Activated naive CD4-positive, alpha-beta T cell (primary cell): Measurements from ENCODE around the gene NARF.
A peak's percentile ranks its signal among the peaks of the same experiment; 100 is the strongest.
"Not testable (repeated sequence)": the region's sequence is repeated elsewhere in the genome, so short reads cannot be mapped to it uniquely, and the experiment has no call there.

ENCODE experiments used
- DNase-seq, 4 experiments: peaks; one replicate each; lab custom pipeline; 2025; lab: John Stamatoyannopoulos, UW

NARF gene

GRCh38 chr17:82446124-82446523 lies 12.4 kb upstream of the NARF start:
- DNase-seq = no peak

DNA sequence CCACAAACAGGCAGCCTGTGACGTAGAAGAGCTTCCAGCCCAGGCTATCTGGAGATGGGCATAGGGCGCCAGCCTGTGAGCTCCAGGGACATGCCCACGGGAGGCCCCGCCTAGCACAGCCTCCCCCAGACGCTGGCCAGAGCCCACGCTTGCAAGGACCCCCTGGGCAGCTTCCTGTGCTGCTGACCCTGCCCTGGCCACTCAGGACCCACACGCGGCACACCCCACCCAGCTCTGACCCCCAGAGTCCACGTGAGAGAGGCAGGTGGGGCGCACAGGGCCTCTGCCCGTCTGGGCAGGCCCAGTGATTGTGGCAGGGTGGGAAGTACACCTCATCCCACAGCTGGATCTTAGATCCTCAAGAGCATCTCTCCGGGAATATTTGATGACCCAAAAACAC lies 11.9 kb upstream of the NARF start:
- DNase-seq = no peak

- DNase-seq = no peak
These were observed 10.7 kb upstream of the NARF start for GRCh38 chr17:82447876-82448275.

- DNase-seq = peak in 3 of 4 experiments; percentile 42 to 64 (median 58)
These were observed 9.2 kb upstream of the NARF start for GRCh38 chr17:82449131-82449882.

DNA sequence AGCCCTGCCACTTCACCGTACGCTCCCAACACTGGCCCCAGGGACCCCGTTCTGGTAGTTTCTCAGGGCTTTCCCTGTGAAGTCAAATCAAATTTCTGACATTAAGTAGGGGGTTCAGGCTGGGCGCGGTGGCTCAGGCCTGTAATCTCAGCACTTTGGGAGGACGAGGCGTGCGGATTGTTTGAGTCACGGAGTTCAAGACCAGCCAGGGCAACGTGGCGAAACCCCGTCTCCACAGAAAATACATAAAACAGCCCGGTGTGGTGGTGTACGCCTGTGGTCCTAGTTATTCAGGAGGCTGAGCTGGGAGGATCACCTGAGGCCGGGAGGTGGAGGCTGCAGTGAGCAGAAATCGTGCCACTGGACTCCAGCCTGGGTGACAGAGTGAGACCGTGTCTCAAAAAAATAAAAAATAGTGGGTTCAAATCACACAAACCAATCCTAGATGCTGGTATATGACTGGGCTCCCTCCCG lies 8.6 kb upstream of the NARF start:
- DNase-seq = peak in 2 of 4 experiments; percentile 29 to 46

GRCh38 chr17:82450357-82451106 lies 8.0 kb upstream of the NARF start, which contains the start of gene CYBC1:
TSS of gene CYBC1 (minus strand) at chr17:82450752. CDS start at chr17:82449254, 1,498 bp downstream.
- DNase-seq = peak; percentile 81 to 97 (median 91)

- no peak for DNase-seq
These were observed 6.4 kb upstream of the NARF start for GRCh38 chr17:82452162-82452561.

DNA sequence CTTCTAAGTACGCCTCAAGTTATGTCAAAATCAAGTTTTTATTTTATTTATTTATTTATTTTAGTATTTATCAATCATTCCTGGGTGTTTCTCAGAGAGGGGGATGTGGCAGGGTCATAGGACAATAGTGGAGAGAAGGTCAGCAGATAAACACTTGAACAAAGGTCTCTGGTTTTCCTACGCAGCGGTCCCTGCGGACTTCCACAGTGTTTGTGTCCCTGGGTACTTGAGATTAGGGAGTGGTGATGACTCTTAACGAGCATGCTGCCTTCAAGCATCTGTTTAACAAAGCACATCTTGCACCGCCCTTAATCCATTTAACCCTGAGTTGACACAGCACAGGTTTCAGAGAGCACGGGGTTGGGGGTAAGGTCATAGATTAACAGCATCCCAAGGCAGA lies 5.4 kb upstream of the NARF start:
- DNase-seq = not testable (repeated sequence)

GRCh38 chr17:82453706-82454105 lies 4.8 kb upstream of the NARF start:
- not testable (repeated sequence) for DNase-seq

DNA sequence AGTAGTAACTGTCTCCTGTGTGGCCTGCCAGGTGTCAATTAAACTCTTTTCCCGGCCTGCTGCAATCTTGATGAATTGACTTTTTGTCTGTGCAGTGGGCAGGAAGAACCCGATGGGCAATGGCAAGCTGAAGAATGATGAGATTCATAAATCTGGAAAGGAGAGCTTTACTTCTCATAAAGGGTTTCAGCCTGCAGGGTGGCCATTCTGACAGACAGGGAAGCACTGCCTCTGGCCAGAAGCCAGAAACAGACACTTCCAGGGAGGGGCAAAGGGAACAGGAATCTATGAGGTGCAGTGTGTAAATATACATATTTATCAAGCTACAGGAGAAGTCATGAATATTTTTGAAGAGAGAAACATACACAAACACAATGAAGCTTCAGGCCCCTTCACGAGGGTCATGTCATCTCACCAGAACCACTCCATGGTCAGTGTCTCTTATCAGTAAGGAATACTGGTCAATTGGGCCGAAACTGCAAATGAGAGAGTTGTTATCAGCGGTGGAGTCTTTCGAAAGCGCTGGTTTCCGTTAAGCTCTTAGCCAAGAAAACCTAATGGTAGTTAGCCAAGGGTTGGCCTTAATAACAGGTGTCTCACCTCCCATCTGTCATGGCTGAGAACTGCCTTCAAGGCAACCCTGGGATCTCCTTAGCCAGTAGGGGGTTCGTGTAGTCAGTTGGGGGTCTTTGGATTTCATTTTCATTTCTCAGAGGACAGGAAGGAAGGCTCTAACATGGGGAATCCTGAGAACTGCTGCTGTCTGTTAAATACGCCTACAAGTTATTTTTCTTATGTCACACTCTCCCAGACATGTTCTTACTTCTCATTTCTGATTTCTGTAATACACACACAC lies 1.2 kb upstream of the NARF start:
- no peak for DNase-seq

DNA sequence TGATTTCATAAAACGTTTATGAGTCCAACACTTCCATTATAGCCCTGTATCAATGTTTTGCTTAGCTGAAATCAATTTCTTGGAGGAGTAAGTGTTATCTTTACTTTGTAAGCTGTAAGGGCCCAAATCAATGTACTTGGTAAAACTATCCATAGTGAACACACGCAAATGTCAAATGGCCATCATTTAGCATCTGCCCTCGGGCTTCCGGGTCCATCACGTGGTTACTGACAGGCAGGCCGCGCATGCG lies 687 bp upstream of the NARF start:
- DNase-seq = no peak

DNA sequence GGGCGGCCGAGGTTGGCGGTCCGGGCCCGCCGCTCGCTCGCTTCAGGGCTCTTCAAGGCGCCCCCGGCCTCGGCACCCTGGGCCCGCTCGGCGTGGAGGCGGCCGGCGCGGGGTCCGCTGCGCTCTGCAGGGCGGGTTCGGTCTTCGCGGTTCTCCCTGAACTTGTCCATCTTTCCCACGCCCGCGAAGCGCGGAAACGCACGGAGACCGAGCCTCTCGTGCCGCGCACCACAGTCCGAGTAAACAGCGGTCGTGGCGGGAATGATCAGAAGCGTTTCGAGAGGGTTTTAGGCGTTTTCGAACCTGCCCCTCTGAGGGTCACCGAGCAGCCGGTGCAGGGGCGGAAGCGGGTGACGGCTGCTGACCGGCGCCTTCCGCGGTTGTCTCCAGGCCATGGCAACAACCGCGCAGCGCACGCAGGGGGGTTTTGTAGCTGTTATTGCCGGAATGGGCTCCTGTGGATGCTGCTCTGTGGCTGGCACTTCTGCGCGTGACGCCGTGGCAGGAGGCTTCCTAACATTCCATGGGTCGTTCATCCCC lies 414 bp downstream of the NARF start:
- DNase-seq = no peak

DNA sequence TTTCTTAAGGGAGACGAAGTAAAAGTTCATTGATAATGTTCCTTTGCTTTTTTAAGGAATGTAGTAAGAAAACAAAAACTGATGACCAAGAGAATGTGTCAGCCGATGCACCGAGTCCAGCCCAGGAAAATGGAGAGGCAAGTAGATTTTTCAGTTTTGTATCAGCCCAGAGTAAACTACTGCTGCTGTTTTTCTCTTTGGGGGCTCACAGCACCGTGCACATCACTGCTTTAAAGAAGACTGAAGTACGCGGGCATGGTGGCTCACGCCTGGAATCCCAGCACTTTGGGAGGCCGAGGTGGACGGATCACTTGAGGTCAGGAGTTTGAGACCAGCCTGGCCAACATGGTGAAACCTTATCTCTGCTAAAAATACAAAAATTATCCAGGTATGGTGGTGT lies 1.4 kb downstream of the NARF start:
- not testable (repeated sequence) for DNase-seq

- no peak for DNase-seq
These were observed 3.4 kb downstream of the NARF start for GRCh38 chr17:82461827-82462524.

DNA sequence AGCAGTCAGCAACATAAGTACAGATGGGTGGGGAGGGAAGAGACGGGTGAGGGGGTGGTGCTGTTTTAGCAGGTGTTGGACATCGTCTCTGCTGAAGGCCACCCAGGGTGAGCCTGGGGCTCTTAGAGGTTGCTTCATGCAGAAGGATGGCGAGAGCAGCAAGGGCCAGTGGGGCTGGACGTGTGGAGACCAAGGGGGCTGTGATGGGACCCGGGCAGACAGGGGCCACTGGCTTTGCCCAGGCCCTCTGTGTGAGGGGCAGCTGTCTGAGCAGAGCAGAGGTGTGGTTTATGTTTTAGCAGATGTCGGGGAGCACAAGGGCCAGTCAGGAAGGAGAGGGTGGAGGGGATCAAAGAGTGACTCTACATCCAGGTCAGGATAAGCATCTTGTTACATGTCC lies 4.8 kb downstream of the NARF start:
- no peak for DNase-seq

DNA sequence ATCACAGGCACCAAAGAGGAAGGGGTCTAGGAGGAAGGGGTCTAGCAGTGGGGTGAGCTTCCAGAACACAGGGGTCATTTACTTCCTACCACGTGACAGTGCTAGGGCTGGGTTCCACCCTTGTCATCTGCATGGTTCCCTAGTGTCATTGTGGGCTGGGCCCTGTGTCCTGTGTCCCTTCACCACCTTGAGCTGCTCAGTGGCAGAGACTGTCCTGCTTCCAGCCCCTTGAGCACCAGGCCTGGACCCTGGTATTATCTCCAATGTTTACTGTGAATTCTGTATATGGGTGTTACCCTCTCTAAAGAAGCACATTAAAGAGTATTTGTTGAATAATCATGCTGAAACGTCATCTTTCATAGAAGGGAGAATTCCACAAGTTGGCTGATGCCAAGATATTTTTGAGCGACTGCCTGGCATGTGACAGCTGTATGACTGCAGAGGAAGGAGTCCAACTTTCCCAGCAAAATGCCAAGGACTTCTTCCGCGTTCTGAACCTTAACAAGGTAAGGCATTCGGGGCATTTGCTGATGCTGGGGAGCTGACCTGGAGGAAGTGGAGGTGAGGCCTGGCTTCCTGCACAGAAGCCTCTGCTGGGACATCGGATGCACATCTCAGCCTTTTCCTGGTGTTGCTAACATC lies 5.5 kb downstream of the NARF start:
- DNase-seq = no peak

DNA sequence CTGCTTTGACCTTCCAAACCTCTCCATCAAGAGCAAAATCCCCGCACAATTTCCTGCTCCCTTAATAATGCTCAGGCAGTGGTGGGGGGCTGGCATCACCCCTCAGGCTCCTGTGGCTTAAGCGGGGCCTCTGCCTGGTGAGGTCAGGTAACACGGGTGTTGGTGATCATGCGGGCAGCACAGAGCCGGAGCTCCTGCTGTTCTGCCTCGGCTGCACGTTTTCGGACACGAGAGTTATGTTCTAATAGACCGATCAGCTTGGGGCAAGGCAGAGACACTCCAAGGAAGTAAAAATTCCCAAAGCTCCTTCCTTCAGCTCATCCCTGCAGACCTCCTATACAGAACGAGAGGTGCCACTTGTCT lies 6.0 kb downstream of the NARF start:
- no peak for DNase-seq

GRCh38 chr17:82465023-82465603 lies 6.6 kb downstream of the NARF start:
- no peak for DNase-seq

DNA sequence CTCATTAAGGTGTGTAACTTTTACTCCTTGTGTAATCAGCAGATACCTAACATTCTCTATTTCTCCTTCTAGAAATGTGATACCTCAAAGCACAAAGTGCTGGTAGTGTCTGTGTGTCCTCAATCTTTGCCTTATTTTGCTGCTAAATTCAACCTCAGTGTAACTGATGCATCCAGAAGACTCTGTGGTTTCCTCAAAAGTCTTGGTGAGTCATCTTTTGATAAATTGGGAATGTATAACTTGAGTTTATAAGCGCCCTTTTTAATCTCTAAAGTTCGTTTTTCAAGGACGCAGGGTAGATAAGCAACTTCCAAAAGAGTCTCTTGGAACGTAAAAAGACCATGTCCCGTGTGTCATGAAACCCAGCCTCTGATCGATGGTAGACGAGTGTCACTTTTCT lies 10.2 kb downstream of the NARF start:
- no peak for DNase-seq

DNA sequence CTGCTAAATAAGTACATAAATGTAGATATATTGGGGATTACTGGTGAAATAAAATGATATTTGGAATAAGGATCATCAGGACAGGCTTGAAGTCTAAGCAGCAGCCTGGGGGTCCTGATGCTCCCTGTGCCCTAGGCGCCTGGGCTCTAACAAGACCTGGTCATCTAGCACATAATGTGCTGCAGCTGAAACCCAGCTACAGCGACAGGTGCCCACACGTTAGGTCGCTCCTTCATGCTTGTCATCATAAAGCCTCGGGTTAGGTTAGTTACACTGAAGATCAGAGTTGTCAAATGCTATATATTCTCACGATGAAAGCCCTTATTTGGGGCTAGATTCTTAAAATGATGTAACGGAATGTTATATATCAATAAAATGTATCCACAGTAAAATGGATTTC lies 11.5 kb downstream of the NARF start:
- DNase-seq = no peak
